GM12878 (cell line): ENCODE results near the gene HIF1AN. TPM values are rescaled to one million over a fixed set of nuclear protein-coding genes. Genes with fewer than 3 reads are reported as not detected.

Experiments used
- ATAC-seq: fragments of 200-7000 bp; cut with Tn5 transposase; 3 replicates; pipeline ENCODE4 v1.9.1; 2020; ENCODE audit warnings: mild to moderate bottlenecking, moderate library complexity
- BruUV-seq: library from RNA; stranded (reverse); fragments of 400-500 nt; replicated peaks from 2 replicates; lab custom pipeline; 2021; lab: Mats Ljungman, UMichigan
- CTCF ChIA-PET: fragments of 300-600 bp; sonication (Branson Sonifier 250); formaldehyde crosslinking; extraction: SDS; loops from one replicate; lab custom pipeline; 2021; ENCODE audit warnings: inconsistent platforms; lab: Yijun Ruan, JAX
- POLR2A ChIA-PET: fragments of 350-600 bp; formaldehyde crosslinking; extraction: SDS; loops from one replicate; lab custom pipeline; 2021; ENCODE audit warnings: inconsistent platforms; lab: Charles Lee
- RAD21 ChIA-PET: fragments of 300-600 bp; sonication (Branson Sonifier 250); formaldehyde crosslinking; loops from one replicate; lab custom pipeline; 2023; ENCODE audit warnings: antibody characterized with exemption; ENCODE audit not compliant: unreplicated experiment; lab: Charles Lee
- SMC1A ChIA-PET: fragments of 300-600 bp; sonication (Branson Sonifier 250); formaldehyde crosslinking; loops from one replicate; lab custom pipeline; 2023; ENCODE audit not compliant: unreplicated experiment, uncharacterized antibody; lab: Charles Lee
- DNase-seq: peaks from one replicate; pipeline ENCODE4 v3.0.0-alpha.2; 2011; ENCODE audit warnings: low read depth, low spot score
- FAIRE-seq: peaks from 3 replicates; lab custom pipeline; 2011; peaks lifted over from hg19 to GRCh38; lab: Jason Lieb, UNC
- H2AFZ ChIP-seq: 2 replicates; pipeline ENCODE4 v1.6.0; 2011; ENCODE audit warnings: low read depth, low read length, control low read depth; ENCODE audit not compliant: control insufficient read depth
- H3K27ac ChIP-seq: 2 replicates; pipeline ENCODE4 v1.5.1; 2011; ENCODE audit warnings: control low read depth; ENCODE audit not compliant: control insufficient read depth, insufficient read depth
- H3K27me3 ChIP-seq, 2 experiments: replicated peaks in 1 of 2; 2 replicates each; pipeline versions ENCODE4 v1.6.0 to v1.6.1; 2011; ENCODE audit warnings: low read length in 1 of 2; ENCODE audit not compliant: control insufficient read depth in 2 of 2, insufficient read depth in 2 of 2
- H3K36me3 ChIP-seq, 2 experiments: 2 replicates each; pipeline ENCODE4 v1.5.1; 2011; ENCODE audit warnings: low read length in 1 of 2; ENCODE audit not compliant: control insufficient read depth in 2 of 2, insufficient read depth in 2 of 2
- H3K4me1 ChIP-seq: 2 replicates; pipeline ENCODE4 v1.6.1; 2011; ENCODE audit warnings: mild to moderate bottlenecking, low read length, moderate library complexity, mixed read lengths; ENCODE audit not compliant: control insufficient read depth, insufficient read depth
- H3K4me2 ChIP-seq: 2 replicates; pipeline ENCODE4 v1.6.0; 2011; ENCODE audit warnings: control low read depth; ENCODE audit not compliant: control insufficient read depth, insufficient read depth
- H3K4me3 ChIP-seq: fragments of 200-600 bp; sonication (generic); 2 replicates; pipeline ENCODE4 v1.5.1; 2016
- H3K79me2 ChIP-seq: 2 replicates; pipeline ENCODE4 v1.6.0; 2011; ENCODE audit warnings: low read length; ENCODE audit not compliant: control insufficient read depth, insufficient read depth
- H3K9ac ChIP-seq: 2 replicates; pipeline ENCODE4 v1.8.0; 2011; ENCODE audit warnings: low read length, control low read depth, mixed read lengths; ENCODE audit not compliant: control insufficient read depth, insufficient read depth
- H3K9me3 ChIP-seq: replicated peaks from 3 replicates; pipeline ENCODE4 v1.5.1; 2011; ENCODE audit warnings: mild to moderate bottlenecking, low read length; ENCODE audit not compliant: control insufficient read depth, insufficient read depth
- H4K20me1 ChIP-seq: 2 replicates; pipeline ENCODE4 v1.6.0; 2011; ENCODE audit not compliant: control insufficient read depth, insufficient read depth
- CREB1 ChIP-seq: IDR thresholded peaks from 2 replicates; pipeline ENCODE4 v1.6.1; 2012; ENCODE audit warnings: low read depth, mild to moderate bottlenecking, inconsistent platforms
- CTCF ChIP-seq, 3 experiments: IDR thresholded peaks in 2 of 3; conservative IDR thresholded peaks in 1 of 3; 2 replicates each; pipeline ENCODE4 v1.5.1; 2011; ENCODE audit warnings: low read depth in 3 of 3, low read length in 3 of 3, mild to moderate bottlenecking in 3 of 3, control low read depth in 2 of 3, moderate library complexity in 2 of 3, inconsistent platforms in 1 of 3, mixed read lengths in 1 of 3; ENCODE audit not compliant: control insufficient read depth in 2 of 3, insufficient read depth in 1 of 3; ENCODE audit errors: extremely low read depth in 1 of 3
- EGR1 ChIP-seq, 2 experiments: IDR thresholded peaks; 1 replicate in 1 of 2; 2 replicates in 1 of 2; pipeline ENCODE4 v1.6.1; 2011 to 2012; ENCODE audit warnings: low read depth in 2 of 2, low read length in 2 of 2, borderline replicate concordance in 1 of 2, mild to moderate bottlenecking in 1 of 2, moderate library complexity in 1 of 2
- GATAD2B ChIP-seq: fragments of 450-650 bp; conservative IDR thresholded peaks from 2 replicates; pipeline ENCODE4 v1.6.1; 2017; ENCODE audit warnings: low read depth, mild to moderate bottlenecking, moderate library complexity
- HDAC2 ChIP-seq: fragments of 200-600 bp; sonication (generic); IDR thresholded peaks from 2 replicates; pipeline ENCODE4 v1.6.1; 2017
- HSF1 ChIP-seq: fragments of 150-350 bp; IDR thresholded peaks from 2 replicates; pipeline ENCODE4 v1.6.1; 2014; ENCODE audit warnings: mild to moderate bottlenecking, low read depth, low read length
- POLR2A ChIP-seq: IDR thresholded peaks from 2 replicates; pipeline ENCODE4 v1.6.1; 2011; ENCODE audit warnings: low read depth, mild to moderate bottlenecking, low read length
- SMAD5 ChIP-seq: IDR thresholded peaks from 2 replicates; pipeline ENCODE4 v1.6.1; 2016; ENCODE audit warnings: antibody characterized with exemption, low read depth
- TCF3 ChIP-seq: IDR thresholded peaks from 2 replicates; pipeline ENCODE4 v1.6.1; 2012; ENCODE audit warnings: low read depth, mild to moderate bottlenecking, low read length, borderline replicate concordance; ENCODE audit not compliant: insufficient read depth
- USF1 ChIP-seq: IDR thresholded peaks from 2 replicates; pipeline ENCODE4 v1.6.1; 2011; ENCODE audit warnings: borderline replicate concordance, low read depth, mild to moderate bottlenecking, moderate library complexity, mixed read lengths, low read length; ENCODE audit not compliant: insufficient read depth; ENCODE audit errors: extremely low read length
- YBX1 ChIP-seq: fragments of 450-650 bp; IDR thresholded peaks from 2 replicates; pipeline ENCODE4 v1.6.1; 2016; ENCODE audit warnings: antibody characterized with exemption
- ZNF217 ChIP-seq: fragments of 450-650 bp; IDR thresholded peaks from 2 replicates; pipeline ENCODE4 v1.6.1; 2017; ENCODE audit warnings: antibody characterized with exemption, mild to moderate bottlenecking
- ZNF592 ChIP-seq: fragments of 450-650 bp; IDR thresholded peaks from 2 replicates; pipeline ENCODE4 v1.6.1; 2017; ENCODE audit warnings: mild to moderate bottlenecking, moderate library complexity
- ZNF622 ChIP-seq: fragments of 450-650 bp; IDR thresholded peaks from 2 replicates; pipeline ENCODE4 v1.6.1; 2017; ENCODE audit warnings: mild to moderate bottlenecking, inconsistent platforms
- WGBS: methylation state at CpG from one replicate; pipeline ENCODE4 v1.1.6; 2016; ENCODE audit warnings: low lambda C conversion rate; ENCODE audit not compliant: insufficient replicate concordance, insufficient coverage; ENCODE audit errors: missing lambda C conversion rate; 5-methylcytosine and 5-hydroxymethylcytosine counted together
- in situ Hi-C: fragments of 300-500 bp; cut with MboI; formaldehyde crosslinking; loops from 9 replicates; pipeline ENCODE4 v1.14.3; 2018; ENCODE audit warnings: mixed read lengths
- intact Hi-C: fragments of 100-400 bp; cut with micrococcal nuclease; formaldehyde crosslinking; loops from one replicate; pipeline ENCODE4 v1.14.2; 2022; ENCODE audit not compliant: unreplicated experiment
- polyA plus RNA-seq, 11 experiments: library from polyadenylated mRNA; depleted of rRNA in 4 of 11; unstranded in 6 of 11; stranded (reverse) in 5 of 11; fragments of >200 nt; fragmentation: Nextera tagmentation in 4 of 11; fragmentation: Illumina TruSeq in 1 of 11; extraction: Ambion mirVana in 4 of 11; extraction: Trizol in 1 of 11; gene quantifications; 1 replicate in 1 of 11; 2 replicates in 10 of 11; pipeline versions ENCODE4 v1.2.1 to v1.2.3, GENCODE V29; 2011 to 2016; ENCODE audit warnings: inconsistent platforms in 2 of 11, missing spikeins in 2 of 11, low read depth in 1 of 11
- total RNA-seq, 4 experiments: library from RNA; depleted of rRNA in 3 of 4; stranded (reverse); fragments of >200 nt in 3 of 4; fragmentation: Illumina TruSeq in 1 of 4; extraction: Trizol in 1 of 4; gene quantifications; 2 replicates each; pipeline versions ENCODE4 v1.2.1 to v1.2.3, GENCODE V29; 2013 to 2021

Gene HIF1AN
- total and polyA plus RNA-seq, 10 of the 15 experiments (the other 5 are each of a cell fraction or from before 2014, with no cell fraction given), result 1.9 to 37.2 (median 15.2) TPM

- whole genome bisulfite sequencing, result 89% methylated on average over 59 of the region's 72 CpGs
- Histone ChIP-seq H4K20me1 (no peaks in the 10 kb centered on the region), H3K9ac (no peak within 1 kb of the TSS), H3K9me3 (no peaks in the 10 kb centered on the region), H3K79me2 (no peaks in the 10 kb centered on the region), H3K4me3 (no peak within 1 kb of the TSS), H2AFZ (no peak within 1 kb of the TSS), H3K27ac (no peak within 1 kb of the TSS), H3K4me1 (no peaks in the 10 kb centered on the region), H3K36me3 (peaks cover 5 to 8% of the 10 kb centered on the region in 2 experiments; a peak in 3 of 4 replicates), H3K27me3 (no peaks in the 10 kb centered on the region), H3K4me2 (no peak within 1 kb of the TSS)
- ChIA-PET POLR2A (no interaction called here), RAD21 (interaction anchor here (0.7 to 2.0 kb wide), 17 partner anchors 8 to 359 kb away, joined by 3 to 20 read pairs (median 4); no protein-coding TSS in a partner anchor), SMC1A (interaction anchor here (0.5 to 3.8 kb wide), 17 partner anchors 8 to 673 kb away, joined by 3 to 23 read pairs (median 5); partner anchors contain the start of gene HIF1AN), CTCF (interaction anchor here (0.9 to 3.5 kb wide), 37 partner anchors 8 to 673 kb away, joined by 3 to 49 read pairs (median 6); partner anchors contain the start of genes HIF1AN, NDUFB8 and SCD)
- FAIRE-seq, result no peak
- no peak for DNase-seq
- intact Hi-C loops (no loop called here), in situ Hi-C loops (no loop called here)
- BruUV-seq, result no TSS peak
- ATAC-seq, result peak; percentile 23
- TF ChIP-seq CREB1 (no peak), HDAC2 (no peak), POLR2A (peak; percentile 50), ZNF592 (no peak), ZNF217 (no peak), SMAD5 (no peak), TCF3 (no peak), ZNF622 (no peak), GATAD2B (no peak), YBX1 (no peak), HSF1 (no peak), CTCF (IDR thresholded peaks at IDR 0.05 in 2 of 3, conservative IDR thresholded peaks at IDR 0.05 in 1 of 3; ENCODE audit: control insufficient read depth in 2 of 3, extremely low read depth in 1 of 3, insufficient read depth in 1 of 3, low read depth in 3 of 3, low read length in 3 of 3) (0 out of 6 replicates have a peak, but pooled peaks of 1 of the 3 experiments have one; percentile 8), USF1 (no peak), EGR1 (IDR thresholded peaks at IDR 0.05; ENCODE audit: borderline replicate concordance in 1 of 2, low read depth in 2 of 2, low read length in 2 of 2) (no peak)
Measured at GRCh38 chr10:100519311-100520051, 16.3 kb upstream of the HIF1AN start, which contains the start of gene SEC31B. Gene SEC31B, minus strand, starts transcription at chr10:100519861. Its CDS starts 2,909 bp downstream, at chr10:100516952.
